ENCODE data around the gene SLC41A1.
A peak's percentile ranks its signal among the peaks of the same experiment; 100 is the strongest.

SLC41A1 gene

GRCh38 chr1:205754857-205755256 is 58.1 kb downstream of the SLC41A1 start:
- no peak for DNase-seq (ENCODE audit: low spot score)

- peak; percentile 22 for DNase-seq (ENCODE audit: low spot score)
Observed at GRCh38 chr1:205751036-205751651, 61.9 kb downstream of the SLC41A1 start.

GRCh38 chr1:205750138-205751035 is 62.6 kb downstream of the SLC41A1 start, which contains the start of gene NUCKS1:
TSS of gene NUCKS1 (minus strand) at chr1:205750182. CDS start at chr1:205749973, 209 bp downstream.
- DNase-seq (ENCODE audit: low spot score), result peak; percentile 99

GRCh38 chr1:205749234-205750137 is 63.5 kb downstream of the SLC41A1 start:
- DNase-seq (ENCODE audit: low spot score), result peak; percentile 94

GRCh38 chr1:205748403-205749233 is 64.4 kb downstream of the SLC41A1 start:
- DNase-seq (ENCODE audit: low spot score), result peak; percentile 21

- no peak for DNase-seq (ENCODE audit: low spot score)
Observed at GRCh38 chr1:205746757-205747412, 66.1 kb downstream of the SLC41A1 start.

- no peak for DNase-seq (ENCODE audit: low spot score)
Observed at GRCh38 chr1:205744403-205744802, 68.6 kb downstream of the SLC41A1 start.

GRCh38 chr1:205743977-205744376 is 69.0 kb downstream of the SLC41A1 start:
- no peak for DNase-seq (ENCODE audit: low spot score)

GRCh38 chr1:205741681-205742080 is 71.3 kb downstream of the SLC41A1 start:
- no peak for DNase-seq (ENCODE audit: low spot score)

GRCh38 chr1:205739348-205740160 is 73.4 kb downstream of the SLC41A1 start:
- DNase-seq (ENCODE audit: low spot score), result no peak
